K562 (cell line): ENCODE measurements around the gene PTRH2. TPM values are rescaled to one million over a fixed set of nuclear protein-coding genes. Genes with fewer than 3 reads are reported as not detected.

Source experiments
- ATF4 ChIP-seq: fragments of 450-650 bp; formaldehyde crosslinking; IDR thresholded peaks from 2 replicates; pipeline ENCODE4 v1.4.0; 2022; ENCODE audit warnings: mild to moderate bottlenecking, moderate library complexity
- FOXA1 ChIP-seq: fragments of 450-650 bp; IDR thresholded peaks from 2 replicates; pipeline ENCODE4 v1.6.1; 2016; ENCODE audit warnings: mild to moderate bottlenecking, borderline replicate concordance
- FOXJ2 ChIP-seq: fragments of 200-800 bp; sonication (Bioruptor generic); IDR thresholded peaks from 2 replicates; pipeline ENCODE4 v1.6.1; 2016; ENCODE audit warnings: missing genetic modification characterization, missing compliant biosample characterization
- FOXM1 ChIP-seq, 2 experiments: fragments of 450-650 bp in 1 of 2; sonication (generic) in 1 of 2; formaldehyde crosslinking in 1 of 2; IDR thresholded peaks; 2 replicates each; pipeline versions ENCODE4 v1.6.1 to v1.9.0; 2017 to 2022; ENCODE audit warnings: low read depth in 2 of 2, mild to moderate bottlenecking in 2 of 2, missing genetic modification reagents in 1 of 2, moderate library complexity in 1 of 2
- FOXP1 ChIP-seq: sonication (generic); formaldehyde crosslinking; IDR thresholded peaks from 2 replicates; pipeline ENCODE4 v1.8.0; 2022; ENCODE audit warnings: mild to moderate bottlenecking, missing genetic modification reagents
- GATAD2B ChIP-seq: fragments of 450-650 bp; IDR thresholded peaks from 2 replicates; pipeline ENCODE4 v1.6.1; 2017; ENCODE audit warnings: mild to moderate bottlenecking, borderline replicate concordance
- GTF2F1 ChIP-seq: IDR thresholded peaks from 2 replicates; pipeline ENCODE4 v1.6.1; 2011; ENCODE audit warnings: low read depth, low read length, improper control_type of control experiment
- HLTF ChIP-seq: fragments of 450-650 bp; IDR thresholded peaks from 2 replicates; pipeline ENCODE4 v1.6.1; 2016
- HMGXB4 ChIP-seq: sonication (generic); formaldehyde crosslinking; IDR thresholded peaks from 2 replicates; pipeline ENCODE4 v1.8.1; 2023; ENCODE audit warnings: mild to moderate bottlenecking, missing genetic modification reagents
- JUNB ChIP-seq: fragments of 450-650 bp; formaldehyde crosslinking; conservative IDR thresholded peaks from 2 replicates; pipeline ENCODE4 v1.4.0; 2020; ENCODE audit warnings: mild to moderate bottlenecking
- MLX ChIP-seq, 2 experiments: fragments of 450-650 bp in 1 of 2; sonication (generic) in 1 of 2; formaldehyde crosslinking; conservative IDR thresholded peaks; 2 replicates each; pipeline versions ENCODE4 v1.4.0 to v1.8.1; 2020 to 2022; ENCODE audit warnings: mild to moderate bottlenecking in 1 of 2, missing genetic modification reagents in 1 of 2
- NFIC ChIP-seq: fragments of 450-650 bp; IDR thresholded peaks from 2 replicates; pipeline ENCODE4 v1.6.1; 2017; ENCODE audit warnings: mild to moderate bottlenecking, inconsistent platforms
- PHB ChIP-seq: fragments of 250-450 bp; sonication (Bioruptor Pico); IDR thresholded peaks from 2 replicates; pipeline ENCODE4 v1.5.0; 2021
- POLR3G ChIP-seq: IDR thresholded peaks from 2 replicates; pipeline ENCODE4 v1.6.1; 2011; ENCODE audit not compliant: insufficient read length, insufficient replicate concordance; ENCODE audit errors: extremely low read depth
- RBM17 ChIP-seq: fragments of 200-400 bp; formaldehyde crosslinking; IDR thresholded peaks from 2 replicates; pipeline ENCODE4 v1.6.1; 2017; ENCODE audit warnings: low read depth, mild to moderate bottlenecking, low read length, borderline replicate concordance
- STAT5B ChIP-seq: fragments of 250-450 bp; sonication (Bioruptor Pico); IDR thresholded peaks from 2 replicates; pipeline ENCODE4 v1.8.0; 2021; ENCODE audit warnings: mild to moderate bottlenecking, inconsistent platforms
- ZEB2 ChIP-seq: fragments of 450-650 bp; IDR thresholded peaks from 2 replicates; pipeline ENCODE4 v1.6.1; 2016
- ZFP30 ChIP-seq: fragments of 250-450 bp; sonication (Bioruptor Pico); IDR thresholded peaks from 2 replicates; pipeline ENCODE4 v1.8.0; 2022; ENCODE audit warnings: moderate library complexity, mild to moderate bottlenecking, inconsistent platforms, borderline replicate concordance
- ZHX1 ChIP-seq: fragments of 150-350 bp; conservative IDR thresholded peaks from 2 replicates; pipeline ENCODE4 v1.6.1; 2014; ENCODE audit warnings: low read length
- ZNF124 ChIP-seq: sonication (generic); formaldehyde crosslinking; IDR thresholded peaks from 2 replicates; pipeline ENCODE4 v1.8.1; 2022; ENCODE audit warnings: missing genetic modification reagents
- ZNF134 ChIP-seq: fragments of 250-450 bp; sonication (Bioruptor Pico); conservative IDR thresholded peaks from 2 replicates; pipeline ENCODE4 v1.4.0; 2020
- ZNF316 ChIP-seq: fragments of 450-650 bp; IDR thresholded peaks from 2 replicates; pipeline ENCODE4 v1.6.1; 2016
- ZNF639 ChIP-seq, 2 experiments: fragments of 200-800 bp in 1 of 2; sonication (Bioruptor generic) in 1 of 2; sonication (generic) in 1 of 2; formaldehyde crosslinking in 1 of 2; IDR thresholded peaks in 1 of 2; conservative IDR thresholded peaks in 1 of 2; 2 replicates each; pipeline versions ENCODE4 v1.5.0 to v1.6.1; 2016 to 2020; ENCODE audit warnings: missing compliant biosample characterization in 1 of 2, missing genetic modification characterization in 1 of 2, missing genetic modification reagents in 1 of 2
- polyA plus RNA-seq, 8 experiments: library from polyadenylated mRNA; depleted of rRNA in 4 of 8; stranded (reverse) in 5 of 8; unstranded in 3 of 8; fragments of >200 nt; fragmentation: Nextera tagmentation in 2 of 8; fragmentation: Illumina TruSeq in 1 of 8; extraction: Ambion mirVana in 2 of 8; extraction: Trizol in 1 of 8; gene quantifications; 2 replicates each; pipeline versions ENCODE4 v1.2.1 to v1.2.3, GENCODE V29; 2011 to 2014; ENCODE audit warnings: inconsistent platforms in 1 of 8, missing spikeins in 1 of 8
- total RNA-seq, 7 experiments: library from RNA; depleted of rRNA in 6 of 7; stranded (reverse); fragments of >200 nt in 6 of 7; fragmentation: Illumina TruSeq in 2 of 7; extraction: Trizol in 2 of 7; gene quantifications; 2 replicates each; pipeline versions ENCODE4 v1.2.1 to v1.2.3, GENCODE V29; 2011 to 2021; ENCODE audit warnings: low replicate concordance in 1 of 7

Gene PTRH2
- total and polyA plus RNA-seq, 9 of the 15 experiments (the other 6 are each of a cell fraction or from before 2014, with no cell fraction given) = 53.1 to 210 (median 126) TPM

GRCh38 chr17:59684967-59685366 is 22.3 kb downstream of the PTRH2 start (continued):
- no peak for TF ChIP-seq RBM17
- TF ChIP-seq FOXP1 (CRISPR knock-in tag) = no peak
- no peak for TF ChIP-seq STAT5B (CRISPR knock-in tag)
- TF ChIP-seq HMGXB4 = no peak
- TF ChIP-seq ZNF316 = peak; percentile 91
- no peak for TF ChIP-seq JUNB
- peak; percentile 58; the same call in 1 of the 2 replicates for TF ChIP-seq ZEB2
- TF ChIP-seq HLTF = no peak
- peak; percentile 90 for TF ChIP-seq NFIC
- TF ChIP-seq GATAD2B = 0 out of 2 replicates have a peak, but pooled peaks have one; percentile 52
- no peak for TF ChIP-seq MLX (CRISPR knock-in tag; conservative IDR thresholded peaks at IDR 0.05)
- TF ChIP-seq ZNF134 (CRISPR knock-in tag) = no peak
- TF ChIP-seq ZFP30 = no peak
- TF ChIP-seq FOXA1 = no peak
- TF ChIP-seq FOXJ2 = peak; percentile 52; the same call in 1 of the 2 replicates
- no peak for TF ChIP-seq GTF2F1
- no peak for TF ChIP-seq ZHX1
- TF ChIP-seq ZNF639 (CRISPR knock-in tag; conservative IDR thresholded peaks at IDR 0.05 in 1 of 2, IDR thresholded peaks at IDR 0.05 in 1 of 2) = peak in 1 of 2 experiments; percentile 80; a peak in 2 of 4 replicates
- no peak for TF ChIP-seq PHB
- TF ChIP-seq ZNF124 (CRISPR knock-in tag) = no peak
- TF ChIP-seq ATF4 (CRISPR knock-in tag) = no peak
- no peak for TF ChIP-seq POLR3G
- peak; percentile 92 for TF ChIP-seq FOXM1 (IDR thresholded peaks at IDR 0.05; ENCODE audit: low read depth)
- no peak for TF ChIP-seq FOXM1 (CRISPR knock-in tag; IDR thresholded peaks at IDR 0.05; ENCODE audit: low read depth)
